SK-N-SH (cell line): ENCODE results near the gene CLTCL1. TPM values are rescaled to one million over a fixed set of nuclear protein-coding genes. Genes with fewer than 3 reads are reported as not detected.

ENCODE experiments used
- CTCF ChIA-PET: fragments of 300-600, 350-600 bp; formaldehyde crosslinking; extraction: SDS; loops from one replicate; lab custom pipeline; 2021; lab: Yijun Ruan, JAX
- POLR2A ChIA-PET: fragments of 350-600 bp; sonication (Branson Sonifier 250); formaldehyde crosslinking; extraction: SDS; loops from one replicate; lab custom pipeline; 2020; ENCODE audit warnings: antibody characterized with exemption, inconsistent platforms; lab: Yijun Ruan, JAX
- DNase-seq: peaks from one replicate; pipeline ENCODE4 v3.0.0; 2012
- H2AFZ ChIP-seq: fragments of 200-600 bp; sonication (generic); 2 replicates; pipeline ENCODE4 v1.8.1; 2016; ENCODE audit warnings: antibody characterized with exemption, mild to moderate bottlenecking, low read depth
- H3F3A ChIP-seq: fragments of 200-600 bp; sonication (generic); replicated peaks from 2 replicates; pipeline ENCODE3; 2016; ENCODE audit warnings: antibody characterized with exemption, mild to moderate bottlenecking; ENCODE audit not compliant: insufficient read depth
- H3K27ac ChIP-seq, 2 experiments: fragments of 200-500 bp in 1 of 2; fragments of 200-600 bp in 1 of 2; sonication (Bioruptor generic) in 1 of 2; sonication (generic), shearing (Covaris generic) in 1 of 2; 2 replicates each; pipeline versions ENCODE4 v1.5.1 to v1.6.1; 2014 to 2016; ENCODE audit warnings: low read depth in 2 of 2, inconsistent platforms in 1 of 2, low read length in 1 of 2, mild to moderate bottlenecking in 1 of 2, mixed read lengths in 1 of 2
- H3K27me3 ChIP-seq: fragments of 200-600 bp; sonication (generic), shearing (Covaris generic); 2 replicates; pipeline ENCODE4 v1.6.1; 2016; ENCODE audit warnings: mixed run types; ENCODE audit not compliant: insufficient read depth
- H3K36me3 ChIP-seq, 2 experiments: fragments of 200-500 bp in 1 of 2; fragments of 200-600 bp in 1 of 2; sonication (Bioruptor generic) in 1 of 2; sonication (generic) in 1 of 2; replicated peaks in 1 of 2; 2 replicates each; pipeline versions ENCODE3 to v1.5.1; 2014 to 2016; ENCODE audit warnings: low read length in 1 of 2, mild to moderate bottlenecking in 1 of 2; ENCODE audit not compliant: insufficient read depth in 2 of 2, control insufficient read depth in 1 of 2
- H3K4me1 ChIP-seq, 2 experiments: fragments of 200-500 bp in 1 of 2; fragments of 200-600 bp in 1 of 2; sonication (Bioruptor generic) in 1 of 2; sonication (generic), shearing (Covaris generic) in 1 of 2; 2 replicates each; pipeline versions ENCODE4 v1.5.1 to v1.6.1; 2014 to 2016; ENCODE audit warnings: low read depth in 1 of 2, low read length in 1 of 2, mixed run types in 1 of 2; ENCODE audit not compliant: insufficient read depth in 2 of 2, control insufficient read depth in 1 of 2
- H3K4me2 ChIP-seq: fragments of 200-600 bp; sonication (generic), shearing (Covaris generic); 2 replicates; pipeline ENCODE4 v1.6.1; 2017; ENCODE audit warnings: mixed run types
- H3K4me3 ChIP-seq, 2 experiments: fragments of 200-500 bp in 1 of 2; fragments of 200-600 bp in 1 of 2; sonication (Bioruptor generic) in 1 of 2; sonication (generic), shearing (Covaris generic) in 1 of 2; 2 replicates each; pipeline versions ENCODE4 v1.5.1 to v1.8.1; 2014 to 2016; ENCODE audit warnings: low read depth in 2 of 2, inconsistent platforms in 1 of 2, low read length in 1 of 2, mild to moderate bottlenecking in 1 of 2, mixed read lengths in 1 of 2, moderate library complexity in 1 of 2
- H3K79me2 ChIP-seq: fragments of 200-600 bp; sonication (generic); 2 replicates; pipeline ENCODE4 v1.8.1; 2017; ENCODE audit warnings: mild to moderate bottlenecking; ENCODE audit not compliant: insufficient read depth
- H3K9ac ChIP-seq: fragments of 200-600 bp; sonication (generic); 2 replicates; pipeline ENCODE4 v1.6.1; 2017; ENCODE audit warnings: mixed run types
- H3K9me2 ChIP-seq: fragments of 200-600 bp; sonication (generic); 2 replicates; pipeline ENCODE4 v1.6.1; 2017; ENCODE audit warnings: mixed run types
- H3K9me3 ChIP-seq: fragments of 200-600 bp; sonication (generic); 2 replicates; pipeline ENCODE4 v1.6.1; 2017; ENCODE audit warnings: mixed run types, mild to moderate bottlenecking, moderate library complexity
- H4K20me1 ChIP-seq: fragments of 200-600 bp; sonication (generic); 2 replicates; pipeline ENCODE4 v1.6.1; 2017; ENCODE audit warnings: mild to moderate bottlenecking, mixed run types; ENCODE audit not compliant: insufficient read depth
- CHD2 ChIP-seq: fragments of 150-350 bp; IDR thresholded peaks from 2 replicates; pipeline ENCODE4 v1.6.1; 2018; ENCODE audit warnings: low read length; ENCODE audit not compliant: partially characterized antibody
- ELF1 ChIP-seq: IDR thresholded peaks from 2 replicates; pipeline ENCODE4 v1.4.0; 2012
- FOXM1 ChIP-seq: IDR thresholded peaks from 2 replicates; pipeline ENCODE4 v1.4.0; 2012; ENCODE audit warnings: low read depth, mild to moderate bottlenecking
- JUND ChIP-seq: IDR thresholded peaks from 2 replicates; pipeline ENCODE4 v1.4.0; 2012
- TAF1 ChIP-seq: IDR thresholded peaks from 2 replicates; pipeline ENCODE4 v1.6.1; 2012; ENCODE audit warnings: low read depth, mild to moderate bottlenecking, low read length, moderate library complexity, borderline replicate concordance
- ZBTB33 ChIP-seq: IDR thresholded peaks from 2 replicates; pipeline ENCODE4 v1.4.0; 2012; ENCODE audit warnings: low read depth, borderline replicate concordance
- WGBS: methylation state at CpG from one replicate; pipeline ENCODE4 v1.1.6; 2017; ENCODE audit warnings: low lambda C conversion rate; 5-methylcytosine and 5-hydroxymethylcytosine counted together
- polyA plus RNA-seq, 3 experiments: library from polyadenylated mRNA; depleted of rRNA; stranded (reverse); fragments of >200 nt; gene quantifications; 2 replicates each; pipeline ENCODE4 v1.2.3, GENCODE V29; 2012

Gene CLTCL1
- polyA plus RNA-seq, 1 of the 3 experiments (the other 2 are of a cell fraction) = 6.7 TPM

- ChIA-PET POLR2A (interaction anchor here (1.0 to 2.2 kb wide), 5 partner anchors 16 to 253 kb away, joined by 3 to 7 read pairs (median 5); partner anchors contain the start of genes CLTCL1, ESS2, HIRA and MRPL40), CTCF (interaction anchor here (1.0 to 3.0 kb wide), 15 partner anchors 17 to 454 kb away, joined by 3 to 28 read pairs (median 9); partner anchors contain the start of genes CLTCL1, HIRA and MRPL40)
- H3K9me2 ChIP-seq = no peaks in the 10 kb centered on the region
- H3K79me2 ChIP-seq = peaks cover 43% of the 10 kb centered on the region
- peaks cover 4% of the 10 kb centered on the region for H3F3A ChIP-seq
- peaks cover 13% of the 10 kb centered on the region; the same call in 1 of the 2 replicates for H4K20me1 ChIP-seq
- TF ChIP-seq CHD2 = peak; percentile 8
- TF ChIP-seq ELF1 = peak; percentile 66
- no peak for TF ChIP-seq FOXM1
- TF ChIP-seq JUND = no peak
- 0 out of 2 replicates have a peak overlapping the region, but pooled peaks have one; percentile 29 for H2AFZ ChIP-seq
- H3K4me3 ChIP-seq = peak overlapping the region; percentile 80 to 84
- DNase-seq = peak; percentile 85
- peaks cover 23 to 51% of the 10 kb centered on the region in 2 experiments; a peak in 3 of 4 replicates for H3K4me1 ChIP-seq
- peak overlapping the region; percentile 22 to 89; a peak in 3 of 4 replicates for H3K27ac ChIP-seq
- 0% methylated on average over 14 of the region's 80 CpGs for WGBS
- H3K36me3 ChIP-seq = peaks cover 0 to 9% of the 10 kb centered on the region in 2 experiments
- H3K9ac ChIP-seq = peak overlapping the region; percentile 80
- H3K4me2 ChIP-seq = peak overlapping the region; percentile 99
- no peaks in the 10 kb centered on the region for H3K9me3 ChIP-seq
- no peaks in the 10 kb centered on the region for H3K27me3 ChIP-seq
Measured at GRCh38 chr22:19178065-19178656, 113.4 kb downstream of the CLTCL1 start.

DNA sequence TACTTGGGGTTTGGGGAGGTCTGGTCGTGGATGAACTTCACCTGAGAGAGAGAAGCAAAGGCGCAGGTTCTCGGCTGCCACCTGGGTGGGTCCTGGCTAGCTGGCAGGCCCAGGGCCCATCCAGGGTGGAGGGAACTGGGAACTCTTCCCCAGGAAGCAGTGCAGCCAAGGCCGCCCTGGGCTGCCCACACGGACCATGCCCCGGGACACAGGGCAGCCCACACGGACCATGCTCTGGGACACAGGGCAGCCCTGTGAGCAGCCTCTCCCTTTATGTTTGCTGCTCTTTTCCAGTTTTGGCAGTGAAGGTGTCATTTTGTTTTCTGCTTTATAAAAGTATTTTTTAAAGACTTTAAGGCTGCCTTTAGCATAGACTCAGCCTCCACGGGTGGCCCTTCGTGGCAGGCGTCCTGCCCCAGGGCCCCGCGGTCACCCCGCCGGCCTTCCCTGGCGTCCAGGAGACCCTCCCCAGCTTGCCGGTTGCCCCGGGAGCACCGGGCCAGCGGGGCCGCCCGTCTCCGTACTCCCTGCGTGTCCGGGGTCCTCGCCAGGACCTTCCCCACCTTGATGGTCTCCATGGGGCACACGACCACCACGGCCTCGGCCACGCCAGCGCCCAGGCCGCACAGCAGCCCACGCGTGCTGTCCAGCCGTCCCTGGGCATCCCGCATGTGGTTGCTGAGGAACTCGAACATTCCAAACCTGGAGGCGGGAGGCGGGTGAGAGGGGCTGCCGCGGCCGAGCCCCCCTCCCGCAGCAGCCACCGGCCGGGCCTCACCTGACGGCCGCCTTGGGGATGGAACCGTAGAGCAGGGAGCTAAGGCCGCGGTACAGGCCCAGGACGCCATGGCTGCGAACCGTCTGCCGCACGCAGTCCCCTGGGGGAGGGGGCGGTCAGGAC is 114.1 kb downstream of the CLTCL1 start:
- Histone ChIP-seq H3K79me2 (peaks cover 50% of the 10 kb centered on the region), H3K27ac (peak overlapping the region; percentile 22 to 89; a peak in 3 of 4 replicates), H3K4me1 (peaks cover 27 to 58% of the 10 kb centered on the region in 2 experiments), H3K4me3 (peak overlapping the region; percentile 80 to 84), H3K9me2 (no peaks in the 10 kb centered on the region), H4K20me1 (peaks cover 13% of the 10 kb centered on the region; the same call in 1 of the 2 replicates), H3K27me3 (no peaks in the 10 kb centered on the region), H3K9me3 (no peaks in the 10 kb centered on the region), H3K9ac (peak overlapping the region; percentile 80), H3K36me3 (peaks cover 0 to 9% of the 10 kb centered on the region in 2 experiments), H3F3A (peaks cover 4% of the 10 kb centered on the region), H2AFZ (no peak overlapping the region), H3K4me2 (peak overlapping the region; percentile 99)
- 27% methylated on average over 17 of the region's 55 CpGs for WGBS
- TF ChIP-seq TAF1 (no peak), ZBTB33 (no peak)
- CTCF ChIA-PET = interaction anchor here (1.2 to 2.5 kb wide), 2 partner anchors 112 to 300 kb away, joined by 3 to 19 read pairs; no protein-coding TSS in a partner anchor
- no peak for DNase-seq
- POLR2A ChIA-PET = no interaction called here
